EH (cell line): ENCODE results near the gene STPG2.
"Not testable (repeated sequence)": the region's sequence is repeated elsewhere in the genome, so short reads cannot be mapped to it uniquely, and the experiment has no call there.

Experiments
- DNase-seq: peaks from one replicate; pipeline ENCODE4 v3.0.0-alpha.2; 2015; ENCODE audit warnings: low read depth

Gene STPG2

GRCh38 chr4:97942951-97943350, 200.3 kb downstream of the STPG2 start:
- no peak for DNase-seq

GRCh38 chr4:97942137-97942536, 201.1 kb downstream of the STPG2 start:
- no peak for DNase-seq

GRCh38 chr4:97938141-97938540, 205.1 kb downstream of the STPG2 start:
- no peak for DNase-seq

- no peak for DNase-seq
Measured at GRCh38 chr4:97924341-97924958, 218.8 kb downstream of the STPG2 start.

GRCh38 chr4:97923096-97923495, 220.2 kb downstream of the STPG2 start:
- no peak for DNase-seq

- no peak for DNase-seq
Measured at GRCh38 chr4:97917115-97917514, 226.2 kb downstream of the STPG2 start.

GRCh38 chr4:97912156-97912555, 231.1 kb downstream of the STPG2 start:
- DNase-seq = no peak

- DNase-seq = no peak
Measured at GRCh38 chr4:97911236-97911906, 231.9 kb downstream of the STPG2 start.

- no peak for DNase-seq
Measured at GRCh38 chr4:97910005-97910404, 233.3 kb downstream of the STPG2 start.

GRCh38 chr4:97903436-97904189, 239.7 kb downstream of the STPG2 start:
- DNase-seq = not testable (repeated sequence)

GRCh38 chr4:97900229-97900628, 243.0 kb downstream of the STPG2 start:
- DNase-seq = no peak

- no peak for DNase-seq
Measured at GRCh38 chr4:97892592-97893266, 250.5 kb downstream of the STPG2 start.

GRCh38 chr4:97879942-97880341, 263.3 kb downstream of the STPG2 start:
- DNase-seq = no peak

- DNase-seq = no peak
Measured at GRCh38 chr4:97868097-97868496, 275.2 kb downstream of the STPG2 start.

- no peak for DNase-seq
Measured at GRCh38 chr4:97867557-97868091, 275.7 kb downstream of the STPG2 start.

GRCh38 chr4:97866821-97867556, 276.3 kb downstream of the STPG2 start:
- DNase-seq = no peak

GRCh38 chr4:97851115-97851514, 292.2 kb downstream of the STPG2 start:
- no peak for DNase-seq

GRCh38 chr4:97845758-97846157, 297.5 kb downstream of the STPG2 start:
- DNase-seq = no peak

- no peak for DNase-seq
Measured at GRCh38 chr4:97841512-97841911, 301.8 kb downstream of the STPG2 start.

- no peak for DNase-seq
Measured at GRCh38 chr4:97836662-97837061, 306.6 kb downstream of the STPG2 start.

- no peak for DNase-seq
Measured at GRCh38 chr4:97828646-97829045, 314.6 kb downstream of the STPG2 start.

GRCh38 chr4:97819294-97819693, 324.0 kb downstream of the STPG2 start:
- no peak for DNase-seq
